Spleen (tissue), 11 donors: ENCODE results near the gene NR2F6. TPM values are rescaled to one million over a fixed set of nuclear protein-coding genes. Genes with fewer than 3 reads are reported as not detected.

ENCODE experiments used
- DNase-seq: peaks from one replicate; pipeline ENCODE4 v3.0.0-alpha.2; 2020
- H3K27ac ChIP-seq, 8 donors: fragments of 200-600 bp; sonication (generic) in 7 of 8; 1 replicate in 4 of 8; 2 replicates in 4 of 8; pipeline versions ENCODE4 v1.5.0 to v1.8.0; 2016 to 2021; ENCODE audit warnings: inconsistent platforms in 4 of 8, mild to moderate bottlenecking in 4 of 8, moderate library complexity in 1 of 8
- H3K27me3 ChIP-seq, 7 donors: fragments of 200-600 bp; sonication (generic) in 6 of 7; replicated peaks in 1 of 7; 1 replicate in 4 of 7; 2 replicates in 3 of 7; pipeline versions ENCODE4 v1.5.0 to v1.8.0; 2016 to 2021; ENCODE audit warnings: inconsistent platforms in 3 of 7, mild to moderate bottlenecking in 1 of 7
- H3K36me3 ChIP-seq, 6 donors: fragments of 200-600 bp; sonication (generic) in 5 of 6; 1 replicate in 4 of 6; 2 replicates in 2 of 6; pipeline versions ENCODE4 v1.5.0 to v1.8.0; 2016 to 2021; ENCODE audit warnings: inconsistent platforms in 2 of 6
- H3K4me1 ChIP-seq, 6 donors: fragments of 200-600 bp; sonication (generic) in 5 of 6; 1 replicate in 3 of 6; 2 replicates in 3 of 6; pipeline versions ENCODE4 v1.5.0 to v1.8.0; 2016 to 2021; ENCODE audit warnings: inconsistent platforms in 3 of 6
- H3K4me3 ChIP-seq, 8 donors: fragments of 200-600 bp; sonication (generic) in 7 of 8; 1 replicate in 4 of 8; 2 replicates in 4 of 8; pipeline versions ENCODE4 v1.5.0 to v1.8.0; 2016 to 2021; ENCODE audit warnings: inconsistent platforms in 4 of 8, mild to moderate bottlenecking in 4 of 8, moderate library complexity in 2 of 8
- H3K9me3 ChIP-seq, 8 donors: fragments of 200-600 bp; sonication (generic) in 7 of 8; 1 replicate in 4 of 8; 2 replicates in 4 of 8; pipeline versions ENCODE4 v1.5.0 to v1.8.0; 2016 to 2021; ENCODE audit warnings: inconsistent platforms in 4 of 8
- POLR2A ChIP-seq, 3 donors: fragments of 450-650 bp; IDR thresholded peaks; one replicate each; pipeline ENCODE4 v1.5.1; 2017; ENCODE audit warnings: antibody characterized with exemption in 3 of 3, mild to moderate bottlenecking in 1 of 3
- POLR2AphosphoS5 ChIP-seq, 3 donors: sonication (generic); formaldehyde crosslinking; IDR thresholded peaks; one replicate each; pipeline ENCODE4 v1.5.1; 2017; ENCODE audit warnings: antibody characterized with exemption in 3 of 3
- WGBS, 5 donors: extraction: QIAGEN DNeasy Blood & Tissue Kit in 3 of 5; methylation state at CpG; one replicate each; pipeline versions ENCODE4 v1.1.5 to v1.1.7; 2013 to 2018; 5-methylcytosine and 5-hydroxymethylcytosine counted together
- intact Hi-C: fragments of 100-400 bp; cut with DNase I; formaldehyde crosslinking; loops from one replicate; pipeline ENCODE4 v1.15.0; 2023; ENCODE audit warnings: low total_unique reads
- polyA plus RNA-seq, 3 donors: library from polyadenylated mRNA; stranded (reverse); fragments of 200-250 nt; gene quantifications; one replicate each; pipeline ENCODE4 v1.2.1, GENCODE V29; 2013
- total RNA-seq, 7 donors: library from RNA; depleted of rRNA in 3 of 7; stranded (reverse); fragments of >200 nt in 3 of 7; fragmentation: NEBNext Ultra II Directional in 4 of 7; extraction: Animal tissue kit (Norgen Biotek cat#: 25700) in 4 of 7; gene quantifications; one replicate each; pipeline versions ENCODE4 v1.1.0 to v1.2.1, GENCODE V29; 2016 to 2021
- TF ChIP-seq, protein P1 (sequence below), 11 experiments: fragments of 200-600 bp in 7 of 11; fragments of 450-650 bp in 4 of 11; sonication (generic) in 4 of 11; IDR thresholded peaks in 8 of 11; conservative IDR thresholded peaks in 3 of 11; 1 replicate in 7 of 11; 2 replicates in 4 of 11; pipeline versions ENCODE4 v1.4.0 to v1.8.0; 2016 to 2021; ENCODE audit warnings: antibody characterized with exemption in 11 of 11, inconsistent platforms in 4 of 11, mild to moderate bottlenecking in 1 of 11
- donor health status: healthy with polysubstance abuse.
- donor health status: DM: no; HTN: no; CAD: no; lungs with moderate emphysema.
- donor health status: DM: no; HTN: no; CAD: no.
- donor health status: Bipolar disorder and iron deficiency.
- donor health status: healthy.
- donor health status: DM: no; HTN: no; CAD: no.
- donor health status: DM: yes; HTN: yes; CAD: no.

Gene NR2F6
- total and polyA plus RNA-seq, 10 donors, result 6.6 to 15.0 (median 13.0) TPM

DNA sequence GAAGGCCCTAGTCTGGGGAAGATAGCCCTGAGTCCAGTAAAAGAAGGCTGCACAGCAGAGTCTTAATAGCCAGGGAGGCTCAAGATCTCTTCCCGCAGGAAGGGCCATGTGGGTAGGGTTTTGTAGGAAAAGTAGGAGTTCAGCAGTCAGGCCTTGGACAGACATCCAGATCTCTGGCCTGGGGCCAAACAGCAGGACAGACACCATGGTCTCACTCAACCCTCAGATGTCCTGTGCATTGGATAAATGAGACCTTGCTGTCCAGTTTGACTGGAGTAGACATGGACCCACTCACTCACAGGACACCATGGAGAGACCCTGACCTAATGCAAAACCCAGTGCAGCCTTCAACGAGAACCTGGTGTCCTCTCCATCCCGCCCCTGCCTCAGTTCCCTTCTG lies 15.8 kb downstream of the NR2F6 start:
- H3K4me1 ChIP-seq, result peaks cover 13 to 36% (median 31%) of the 10 kb centered on the region in 6 donors
- DNase-seq, result no peak
- intact Hi-C loops, result no loop called here
- no peak overlapping the region for H3K4me3 ChIP-seq
- no peak overlapping the region for H3K27ac ChIP-seq
- no peaks in the 10 kb centered on the region for H3K27me3 ChIP-seq
- H3K36me3 ChIP-seq, result peaks cover 0 to 50% (median 10%) of the 10 kb centered on the region in 6 donors
- TF ChIP-seq POLR2A (IDR thresholded peaks at IDR 0.05) (no peak), POLR2AphosphoS5 (IDR thresholded peaks at IDR 0.05) (no peak)
- TF ChIP-seq, protein P1, sequence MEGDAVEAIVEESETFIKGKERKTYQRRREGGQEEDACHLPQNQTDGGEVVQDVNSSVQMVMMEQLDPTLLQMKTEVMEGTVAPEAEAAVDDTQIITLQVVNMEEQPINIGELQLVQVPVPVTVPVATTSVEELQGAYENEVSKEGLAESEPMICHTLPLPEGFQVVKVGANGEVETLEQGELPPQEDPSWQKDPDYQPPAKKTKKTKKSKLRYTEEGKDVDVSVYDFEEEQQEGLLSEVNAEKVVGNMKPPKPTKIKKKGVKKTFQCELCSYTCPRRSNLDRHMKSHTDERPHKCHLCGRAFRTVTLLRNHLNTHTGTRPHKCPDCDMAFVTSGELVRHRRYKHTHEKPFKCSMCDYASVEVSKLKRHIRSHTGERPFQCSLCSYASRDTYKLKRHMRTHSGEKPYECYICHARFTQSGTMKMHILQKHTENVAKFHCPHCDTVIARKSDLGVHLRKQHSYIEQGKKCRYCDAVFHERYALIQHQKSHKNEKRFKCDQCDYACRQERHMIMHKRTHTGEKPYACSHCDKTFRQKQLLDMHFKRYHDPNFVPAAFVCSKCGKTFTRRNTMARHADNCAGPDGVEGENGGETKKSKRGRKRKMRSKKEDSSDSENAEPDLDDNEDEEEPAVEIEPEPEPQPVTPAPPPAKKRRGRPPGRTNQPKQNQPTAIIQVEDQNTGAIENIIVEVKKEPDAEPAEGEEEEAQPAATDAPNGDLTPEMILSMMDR (IDR thresholded peaks at IDR 0.05 in 8 of 11, conservative IDR thresholded peaks at IDR 0.05 in 3 of 11), result no peak
- H3K9me3 ChIP-seq, result no peaks in the 10 kb centered on the region
- WGBS, 5 donors, result 89 to 98% (median 95%) methylated on average over 3 of the region's 3 CpGs

DNA sequence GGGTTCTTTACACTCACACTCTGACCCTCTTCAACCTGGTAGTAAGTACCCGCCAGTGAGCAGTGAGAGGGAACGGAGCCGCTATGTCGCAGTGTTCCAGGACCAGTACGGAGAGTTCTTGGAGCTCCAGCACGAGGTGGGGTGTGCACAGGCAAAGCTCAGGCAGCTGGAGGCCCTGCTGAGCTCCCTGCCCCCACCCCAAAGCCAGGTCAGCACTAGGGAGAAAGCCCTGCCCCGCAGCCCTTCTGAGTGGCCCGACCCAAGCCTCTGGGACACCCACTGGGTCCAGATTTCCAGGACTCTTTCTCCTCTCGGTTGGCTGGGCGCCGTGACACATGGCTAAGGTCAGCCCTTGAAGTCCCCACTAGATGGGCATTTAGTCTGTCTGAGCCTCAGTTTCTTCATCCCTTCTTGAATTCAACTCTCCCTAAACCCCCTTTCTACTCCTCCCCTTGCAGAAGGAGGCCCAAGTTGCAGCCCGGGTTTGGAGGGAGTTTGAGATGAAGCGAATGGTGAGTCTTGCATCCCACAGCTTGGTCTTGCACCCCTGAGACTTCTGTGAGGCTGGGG lies 17.8 kb downstream of the NR2F6 start:
- Histone ChIP-seq H3K4me1 (peaks cover 9 to 31% (median 19%) of the 10 kb centered on the region in 6 donors), H3K36me3 (peaks cover 0 to 50% (median 10%) of the 10 kb centered on the region in 6 donors), H3K4me3 (no peak overlapping the region), H3K27me3 (no peaks in the 10 kb centered on the region), H3K9me3 (no peaks in the 10 kb centered on the region), H3K27ac (no peak overlapping the region)
- TF ChIP-seq POLR2A (IDR thresholded peaks at IDR 0.05) (no peak), POLR2AphosphoS5 (IDR thresholded peaks at IDR 0.05) (no peak)
- TF ChIP-seq, protein P1 (IDR thresholded peaks at IDR 0.05 in 8 of 11, conservative IDR thresholded peaks at IDR 0.05 in 3 of 11), result no peak
- 85 to 93% (median 92%) methylated on average over 12 to 13 of the region's 13 CpGs for WGBS, 5 donors
- no peak for DNase-seq
- intact Hi-C loops, result no loop called here

DNA sequence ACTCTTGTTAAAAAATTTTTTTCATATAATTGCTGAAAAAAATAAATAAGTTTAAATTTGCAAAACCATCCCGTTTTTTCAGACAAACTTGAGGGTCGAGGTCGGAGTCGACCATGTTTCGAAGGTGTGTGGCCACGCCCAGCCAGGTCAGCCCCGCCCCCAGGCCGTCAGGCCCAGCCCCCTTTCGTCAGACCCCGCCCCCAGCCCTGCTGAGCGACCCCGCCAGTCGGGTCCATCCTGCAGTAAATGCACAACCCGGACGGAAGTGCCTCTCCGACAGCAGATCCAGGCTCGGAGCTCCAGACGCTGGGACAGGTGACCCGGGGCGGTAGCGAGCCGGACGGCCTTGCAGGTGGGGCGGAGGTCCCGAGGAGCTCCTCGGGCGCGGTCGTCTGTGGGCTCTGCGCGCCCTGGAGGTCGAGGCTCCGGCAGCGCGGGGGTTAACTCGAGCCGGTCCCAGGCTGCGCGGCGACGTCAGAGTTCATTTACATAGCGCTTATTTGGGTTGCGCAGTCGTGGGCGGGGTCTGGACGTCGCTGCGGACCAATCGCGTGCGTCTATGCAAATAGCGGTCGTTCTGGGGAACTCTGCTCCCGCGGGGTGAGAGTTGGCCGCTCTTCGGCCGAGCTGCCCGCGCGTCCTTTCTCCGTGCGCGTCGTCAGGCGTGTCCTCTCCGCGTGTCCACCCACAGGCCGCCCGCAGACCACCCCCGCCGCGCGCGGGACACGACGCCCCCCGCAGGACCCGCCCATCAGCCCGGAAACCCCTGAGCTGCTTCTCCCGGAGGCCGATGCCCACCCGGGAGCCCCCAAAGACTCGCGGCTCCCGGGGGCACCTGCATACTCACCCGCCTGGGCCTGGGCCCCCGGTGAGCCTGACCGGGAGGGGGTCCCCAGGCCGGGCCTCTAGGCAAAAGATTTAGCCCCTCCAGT lies 19.5 kb downstream of the NR2F6 start, which contains the start of gene OCEL1:
TSS of gene OCEL1 (plus strand) at position 225 of the 932 bp plus-strand sequence. CDS start at position 247, 22 bp downstream.
- TF ChIP-seq POLR2AphosphoS5 (IDR thresholded peaks at IDR 0.05) (peak; percentile 89 to 96 (median 90)), POLR2A (IDR thresholded peaks at IDR 0.05) (peak in 2 of 3 donors; percentile 24 to 38)
- TF ChIP-seq, protein P1 (IDR thresholded peaks at IDR 0.05 in 8 of 11, conservative IDR thresholded peaks at IDR 0.05 in 3 of 11), result peak in 2 of 11 experiments; percentile 17 to 40
- peaks cover 9 to 31% (median 19%) of the 10 kb centered on the region in 6 donors for H3K4me1 ChIP-seq
- peaks cover 0 to 34% (median 4%) of the 10 kb centered on the region in 6 donors for H3K36me3 ChIP-seq
- intact Hi-C loops, result no loop called here
- H3K9me3 ChIP-seq, result no peaks in the 10 kb centered on the region
- WGBS, 5 donors, result 1 to 2% (median 1%) methylated on average over 7 to 90 of the region's 90 CpGs
- H3K4me3 ChIP-seq, result peak within 1 kb of the TSS; percentile 62 to 91 (median 72)
- DNase-seq, result peak; percentile 98
- no peaks in the 10 kb centered on the region for H3K27me3 ChIP-seq
- peak within 1 kb of the TSS; percentile 86 to 98 (median 96) for H3K27ac ChIP-seq
